Measurements from ENCODE around the gene TES.

DNA sequence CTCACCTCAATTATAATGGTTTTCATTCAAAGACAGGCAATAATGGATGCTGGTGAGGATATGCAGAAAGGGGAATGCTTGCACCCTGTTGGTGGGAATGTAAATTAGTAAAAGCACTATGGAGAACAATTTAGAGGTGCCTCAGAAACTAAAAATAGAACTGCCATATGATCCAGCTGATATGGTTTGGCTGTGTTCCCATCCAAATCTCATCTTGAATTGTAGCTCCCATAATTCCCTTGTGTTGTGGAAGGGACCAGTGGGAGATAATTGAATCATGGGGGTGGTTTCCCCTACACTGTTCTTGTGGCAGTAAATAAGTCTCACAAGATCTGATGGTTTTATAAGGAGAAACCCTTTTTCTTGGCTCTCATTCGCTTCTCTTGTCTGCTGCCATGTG lies 87.7 kb downstream of the TES start:
- TF ChIP-seq, protein P1, sequence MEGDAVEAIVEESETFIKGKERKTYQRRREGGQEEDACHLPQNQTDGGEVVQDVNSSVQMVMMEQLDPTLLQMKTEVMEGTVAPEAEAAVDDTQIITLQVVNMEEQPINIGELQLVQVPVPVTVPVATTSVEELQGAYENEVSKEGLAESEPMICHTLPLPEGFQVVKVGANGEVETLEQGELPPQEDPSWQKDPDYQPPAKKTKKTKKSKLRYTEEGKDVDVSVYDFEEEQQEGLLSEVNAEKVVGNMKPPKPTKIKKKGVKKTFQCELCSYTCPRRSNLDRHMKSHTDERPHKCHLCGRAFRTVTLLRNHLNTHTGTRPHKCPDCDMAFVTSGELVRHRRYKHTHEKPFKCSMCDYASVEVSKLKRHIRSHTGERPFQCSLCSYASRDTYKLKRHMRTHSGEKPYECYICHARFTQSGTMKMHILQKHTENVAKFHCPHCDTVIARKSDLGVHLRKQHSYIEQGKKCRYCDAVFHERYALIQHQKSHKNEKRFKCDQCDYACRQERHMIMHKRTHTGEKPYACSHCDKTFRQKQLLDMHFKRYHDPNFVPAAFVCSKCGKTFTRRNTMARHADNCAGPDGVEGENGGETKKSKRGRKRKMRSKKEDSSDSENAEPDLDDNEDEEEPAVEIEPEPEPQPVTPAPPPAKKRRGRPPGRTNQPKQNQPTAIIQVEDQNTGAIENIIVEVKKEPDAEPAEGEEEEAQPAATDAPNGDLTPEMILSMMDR (IDR thresholded peaks at IDR 0.05; ENCODE audit: low read depth, low read length), result no peak
- TF ChIP-seq POLR2A (IDR thresholded peaks at IDR 0.05; ENCODE audit: extremely low read depth, insufficient read length), result no peak
- no peak for TF ChIP-seq MYC (IDR thresholded peaks at IDR 0.05; ENCODE audit: low read depth, low read length)
- TF ChIP-seq, protein P2, sequence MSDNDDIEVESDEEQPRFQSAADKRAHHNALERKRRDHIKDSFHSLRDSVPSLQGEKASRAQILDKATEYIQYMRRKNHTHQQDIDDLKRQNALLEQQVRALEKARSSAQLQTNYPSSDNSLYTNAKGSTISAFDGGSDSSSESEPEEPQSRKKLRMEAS (IDR thresholded peaks at IDR 0.05; ENCODE audit: low read depth, low read length), result no peak
